K562 (cell line): Measurements from ENCODE around the gene TTC39B. TPM values are rescaled to one million over a fixed set of nuclear protein-coding genes. Genes with fewer than 3 reads are reported as not detected.

ENCODE experiments used
- ATAC-seq: fragments of 200-7000 bp; cut with Tn5 transposase; 3 replicates; pipeline ENCODE4 v1.9.1; 2020; ENCODE audit warnings: moderate library complexity
- BruUV-seq: library from RNA; stranded (reverse); fragments of 400-500 nt; replicated peaks from 2 replicates; lab custom pipeline; 2021; lab: Mats Ljungman, UMichigan
- CTCF ChIA-PET: fragments of 300-600 bp; formaldehyde crosslinking; extraction: SDS; loops from one replicate; lab custom pipeline; 2021; ENCODE audit warnings: low intra/inter-chr PET ratio; lab: Yijun Ruan, JAX
- POLR2A ChIA-PET: fragments of 300-600, 350-650 bp; sonication (Branson Sonifier 250); formaldehyde crosslinking; extraction: SDS; loops from one replicate; lab custom pipeline; 2021; ENCODE audit warnings: antibody characterized with exemption, inconsistent platforms; lab: Yijun Ruan, JAX
- DNase-seq, 4 experiments: peaks; one replicate each; pipeline versions ENCODE4 v3.0.0 to v3.0.0-alpha.2; 2011 to 2018; ENCODE audit warnings: low spot score in 3 of 4, mixed read lengths in 3 of 4; ENCODE audit errors: extremely low read depth in 1 of 4
- FAIRE-seq: peaks from 2 replicates; lab custom pipeline; 2011; peaks lifted over from hg19 to GRCh38; lab: Jason Lieb, UNC
- H2AFZ ChIP-seq: 2 replicates; pipeline ENCODE4 v1.6.0; 2011; ENCODE audit warnings: low read depth, low read length, control low read depth, inconsistent platforms
- H3K27ac ChIP-seq: fragments of 200-600 bp; 3 replicates; pipeline ENCODE4 v1.8.0; 2011; ENCODE audit warnings: low read depth, mild to moderate bottlenecking, control low read depth, inconsistent platforms, low read length, moderate library complexity, mixed read lengths; ENCODE audit errors: extremely low read depth
- H3K27me3 ChIP-seq, 2 experiments: fragments of 300-600 bp in 1 of 2; 2 replicates in 1 of 2; 3 replicates in 1 of 2; pipeline versions ENCODE4 v1.6.0 to v1.8.0; 2011; ENCODE audit warnings: inconsistent platforms in 2 of 2, low read length in 2 of 2, mild to moderate bottlenecking in 1 of 2, mixed read lengths in 1 of 2, moderate library complexity in 1 of 2; ENCODE audit not compliant: control insufficient read depth in 2 of 2, insufficient read depth in 2 of 2
- H3K36me3 ChIP-seq: fragments of 300-600 bp; 3 replicates; pipeline ENCODE4 v1.8.0; 2011; ENCODE audit warnings: mild to moderate bottlenecking, low read length, inconsistent platforms; ENCODE audit not compliant: control insufficient read depth, insufficient read depth
- H3K4me1 ChIP-seq, 2 experiments: fragments of 200-600 bp in 1 of 2; replicated peaks in 1 of 2; 2 replicates in 1 of 2; 3 replicates in 1 of 2; pipeline versions ENCODE4 v1.5.1 to v1.8.0; 2011; ENCODE audit warnings: inconsistent platforms in 2 of 2, low read length in 2 of 2, mild to moderate bottlenecking in 1 of 2, mixed read lengths in 1 of 2, moderate library complexity in 1 of 2; ENCODE audit not compliant: control insufficient read depth in 2 of 2, insufficient read depth in 2 of 2
- H3K4me2 ChIP-seq: 2 replicates; pipeline ENCODE4 v1.6.1; 2011; ENCODE audit warnings: low read length, control low read depth, inconsistent platforms, mixed read lengths; ENCODE audit not compliant: insufficient read depth
- H3K4me3 ChIP-seq: fragments of 200-600 bp; sonication (generic), shearing (Covaris generic); 2 replicates; pipeline ENCODE4 v1.5.1; 2016; ENCODE audit warnings: control low read depth, inconsistent platforms
- H3K79me2 ChIP-seq: fragments of 200-600 bp; 3 replicates; pipeline ENCODE4 v1.8.0; 2011; ENCODE audit warnings: low read length, inconsistent platforms; ENCODE audit not compliant: control insufficient read depth, insufficient read depth
- H3K9ac ChIP-seq, 2 experiments: 2 replicates each; pipeline versions ENCODE4 v1.6.0 to v1.6.1; 2011; ENCODE audit warnings: low read depth in 2 of 2, low read length in 2 of 2, control low read depth in 1 of 2, inconsistent platforms in 1 of 2, mild to moderate bottlenecking in 1 of 2, mixed read lengths in 1 of 2; ENCODE audit not compliant: insufficient read depth in 1 of 2
- H3K9me1 ChIP-seq: one replicate; pipeline ENCODE4 v1.6.0; 2011; ENCODE audit warnings: inconsistent platforms, mild to moderate bottlenecking, low read length, moderate library complexity; ENCODE audit not compliant: control insufficient read depth, insufficient read depth
- H3K9me3 ChIP-seq: replicated peaks from 2 replicates; pipeline ENCODE4 v1.5.1; 2011; ENCODE audit warnings: low read depth, low read length, inconsistent platforms; ENCODE audit not compliant: control insufficient read depth, insufficient read depth
- H4K20me1 ChIP-seq: replicated peaks from 2 replicates; pipeline ENCODE4 v1.6.1; 2011; ENCODE audit warnings: low read length, inconsistent platforms, mixed read lengths; ENCODE audit not compliant: control insufficient read depth, insufficient read depth
- EGR1 ChIP-seq: fragments of 450-650 bp; conservative IDR thresholded peaks from 2 replicates; pipeline ENCODE4 v1.6.1; 2017; ENCODE audit warnings: mild to moderate bottlenecking
- HCFC1 ChIP-seq: IDR thresholded peaks from 2 replicates; pipeline ENCODE4 v1.6.1; 2012; ENCODE audit warnings: low read depth, low read length, improper control_type of control experiment
- ID3 ChIP-seq, 2 experiments: fragments of 250-450 bp in 1 of 2; fragments of 450-650 bp in 1 of 2; sonication (Bioruptor Pico) in 1 of 2; IDR thresholded peaks; 2 replicates each; pipeline versions ENCODE4 v1.6.1 to v1.8.0; 2016 to 2021; ENCODE audit warnings: mild to moderate bottlenecking in 2 of 2, moderate library complexity in 2 of 2, missing compliant biosample characterization in 1 of 2, missing genetic modification characterization in 1 of 2
- IFI16 ChIP-seq: fragments of 250-450 bp; sonication (Bioruptor Pico); IDR thresholded peaks from 2 replicates; pipeline ENCODE4 v2.1.2; 2022; ENCODE audit warnings: mild to moderate bottlenecking, inconsistent platforms
- NBN ChIP-seq: fragments of 450-650 bp; IDR thresholded peaks from 2 replicates; pipeline ENCODE4 v1.6.1; 2016; ENCODE audit warnings: low read depth, mild to moderate bottlenecking
- SMC3 ChIP-seq: conservative IDR thresholded peaks from 2 replicates; pipeline ENCODE4 v1.6.1; 2011; ENCODE audit warnings: low read depth, low read length, improper control_type of control experiment; ENCODE audit not compliant: insufficient read depth
- THRB ChIP-seq: fragments of 450-650 bp; formaldehyde crosslinking; conservative IDR thresholded peaks from 2 replicates; pipeline ENCODE4 v1.4.0; 2022; ENCODE audit warnings: mild to moderate bottlenecking, missing genetic modification characterization
- ZBTB8A ChIP-seq: fragments of 450-650 bp; IDR thresholded peaks from 2 replicates; pipeline ENCODE4 v1.6.1; 2018; ENCODE audit warnings: mild to moderate bottlenecking, moderate library complexity; ENCODE audit not compliant: partially characterized antibody
- ZNF24 ChIP-seq: fragments of 450-650 bp; IDR thresholded peaks from 2 replicates; pipeline ENCODE4 v1.6.1; 2016
- ZNF507 ChIP-seq: conservative IDR thresholded peaks from 2 replicates; pipeline ENCODE4 v1.6.1; 2017; ENCODE audit warnings: missing genetic modification characterization, missing compliant biosample characterization
- ZNF57 ChIP-seq: fragments of 450-650 bp; formaldehyde crosslinking; IDR thresholded peaks from 2 replicates; pipeline ENCODE4 v1.4.0; 2020; ENCODE audit warnings: mild to moderate bottlenecking, moderate library complexity
- WGBS: fragments of 100-300 bp; shearing (Covaris generic); methylation state at CpG from one replicate; pipeline ENCODE4 v1.1.6; 2016; ENCODE audit warnings: low coverage, mixed read lengths; ENCODE audit not compliant: insufficient coverage; ENCODE audit errors: missing lambda C conversion rate; 5-methylcytosine and 5-hydroxymethylcytosine counted together
- in situ Hi-C: fragments of 300-500 bp; cut with MboI; formaldehyde crosslinking; loops from 4 replicates; pipeline ENCODE4 v1.15.0; 2018; ENCODE audit warnings: inconsistent platforms, mixed read lengths
- intact Hi-C: fragments of 100-400 bp; cut with micrococcal nuclease; formaldehyde crosslinking; loops from 2 replicates; pipeline ENCODE4 v1.14.2; 2022
- polyA plus RNA-seq, 8 experiments: library from polyadenylated mRNA; depleted of rRNA in 4 of 8; stranded (reverse) in 5 of 8; unstranded in 3 of 8; fragments of >200 nt; fragmentation: Nextera tagmentation in 2 of 8; fragmentation: Illumina TruSeq in 1 of 8; extraction: Ambion mirVana in 2 of 8; extraction: Trizol in 1 of 8; gene quantifications; 2 replicates each; pipeline versions ENCODE4 v1.2.1 to v1.2.3, GENCODE V29; 2011 to 2014; ENCODE audit warnings: inconsistent platforms in 1 of 8, missing spikeins in 1 of 8
- total RNA-seq, 7 experiments: library from RNA; depleted of rRNA in 6 of 7; stranded (reverse); fragments of >200 nt in 6 of 7; fragmentation: Illumina TruSeq in 2 of 7; extraction: Trizol in 2 of 7; gene quantifications; 2 replicates each; pipeline versions ENCODE4 v1.2.1 to v1.2.3, GENCODE V29; 2011 to 2021; ENCODE audit warnings: low replicate concordance in 1 of 7

The TTC39B gene
- total and polyA plus RNA-seq, 9 of the 15 experiments (the other 6 are each of a cell fraction or from before 2014, with no cell fraction given), result 0.32 to 1.2 (median 0.95) TPM

DNA sequence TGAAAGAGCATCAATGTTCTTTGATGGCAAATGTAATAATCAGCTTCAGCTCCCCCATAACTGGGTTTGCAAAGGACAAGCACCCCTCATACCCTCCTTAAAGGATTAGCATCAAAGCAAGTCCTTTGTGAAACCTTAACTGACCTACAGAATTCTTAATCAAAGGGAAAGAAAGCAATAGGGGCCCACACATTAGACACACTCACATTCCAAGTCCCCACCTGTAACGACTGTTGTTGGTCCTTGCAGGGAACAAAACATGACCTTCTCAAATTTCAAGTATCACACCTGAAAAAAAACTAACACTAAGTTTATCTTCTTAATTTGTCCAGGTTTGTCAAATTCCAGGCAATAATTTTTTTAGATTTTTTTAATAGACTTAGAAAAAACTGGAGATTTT is 32.6 kb downstream of the TTC39B start:
- Histone ChIP-seq H3K27me3 (no peaks in the 10 kb centered on the region; a peak in 2 of 5 replicates), H3K79me2 (no peaks in the 10 kb centered on the region), H3K36me3 (no peaks in the 10 kb centered on the region), H3K4me1 (no peaks in the 10 kb centered on the region), H3K27ac (no peak overlapping the region), H3K9me3 (no peaks in the 10 kb centered on the region), H4K20me1 (no peaks in the 10 kb centered on the region), H2AFZ (no peak overlapping the region), H3K4me2 (no peak overlapping the region), H3K4me3 (no peak overlapping the region), H3K9ac (no peak overlapping the region), H3K9me1 (no peaks in the 10 kb centered on the region)
- BruUV-seq, result no TSS peak
- ChIA-PET POLR2A (no interaction called here), CTCF (no interaction called here)
- intact Hi-C loops, result loop anchor here (10.0 kb wide), 1 partner anchor 260 kb away; no protein-coding TSS in a partner anchor
- FAIRE-seq (no peak), DNase-seq (no peak), ATAC-seq (no peak)
- 10% methylated on average over 1 of the region's 1 CpG for WGBS
- TF ChIP-seq ZNF24, result no peak
- TF ChIP-seq SMC3, result no peak
- TF ChIP-seq ZNF57, result no peak
- TF ChIP-seq ID3 (CRISPR knock-in tag; IDR thresholded peaks at IDR 0.05), result no peak
- no peak for TF ChIP-seq ID3 (tag; IDR thresholded peaks at IDR 0.05)
- TF ChIP-seq ZNF507 (tag), result no peak
- TF ChIP-seq HCFC1, result no peak
- TF ChIP-seq ZBTB8A, result no peak
- no peak for TF ChIP-seq EGR1
- no peak for TF ChIP-seq THRB (CRISPR knock-in tag)
- no peak for TF ChIP-seq IFI16 (CRISPR knock-in tag)
- no peak for TF ChIP-seq NBN
- in situ Hi-C loops, result loop anchor here (10.0 kb wide), 1 partner anchor 140 kb away; no protein-coding TSS in a partner anchor
